ENCODE data around the gene ZNF747. TPM values are rescaled to one million over a fixed set of nuclear protein-coding genes. Genes with fewer than 3 reads are reported as not detected.
"Not testable (repeated sequence)": the region's sequence is repeated elsewhere in the genome, so short reads cannot be mapped to it uniquely, and the experiment has no call there.

ZNF747 gene
- total RNA-seq, 1 experiment from 2014 or later, result 10.9 TPM

DNA sequence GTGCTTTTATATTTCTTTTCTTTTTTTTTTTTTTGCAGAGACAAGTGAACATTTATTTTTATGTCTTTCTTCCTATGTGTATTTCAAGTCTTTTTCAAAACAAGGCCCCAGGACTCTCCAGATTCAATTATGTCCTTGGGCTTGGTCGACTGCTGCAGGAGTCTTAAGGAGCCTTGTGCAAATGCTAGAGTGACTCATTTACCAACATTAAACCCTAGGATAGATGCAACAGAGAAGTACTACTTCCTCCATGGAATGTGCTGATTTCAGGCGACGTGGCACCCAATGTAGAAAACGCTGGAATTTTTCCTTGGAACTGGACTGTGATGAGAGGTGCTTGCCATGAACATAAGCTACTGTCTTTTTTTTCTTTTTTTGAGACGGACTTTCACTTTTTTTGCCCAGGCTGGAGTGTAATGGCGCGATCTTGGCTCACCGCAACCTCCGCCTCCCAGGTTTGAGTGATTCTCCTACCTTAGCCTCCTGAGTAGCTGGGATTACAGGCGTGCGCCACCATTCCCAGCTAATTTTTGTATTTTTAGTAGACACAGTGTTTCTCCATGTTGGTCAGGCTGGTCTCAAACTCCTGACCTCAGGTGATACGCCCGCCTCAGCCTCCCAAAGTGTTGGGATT lies 1.9 kb upstream of the ZNF747 start:
- BruUV-seq (replicated peaks); intact Hi-C loops (cut with micrococcal nuclease; ENCODE audit: unreplicated experiment); DNase-seq (ENCODE audit: low read depth, low spot score); in situ Hi-C loops (cut with HindIII; ENCODE audit: low pct_unique_long_range_greater_than_20kb, low sequenced_read_pairs); H3K27me3 ChIP-seq (ENCODE audit: control insufficient read depth, insufficient read depth, low read length); H3K4me3 ChIP-seq (ENCODE audit: low read depth in 2 of 2, low read length in 2 of 2); ATAC-seq; H3K36me3 ChIP-seq (ENCODE audit: control insufficient read depth, insufficient read depth, low read length); H3K9me3 ChIP-seq (ENCODE audit: control insufficient read depth, insufficient read depth, low read depth, low read length): not testable (repeated sequence)
- ChIA-PET CTCF (interaction anchor here (0.7 to 1.6 kb wide), 3 partner anchors 25 to 114 kb away, joined by 3 to 5 read pairs (median 3); partner anchors contain the start of genes DCTPP1 and PRR14), POLR2A (interaction anchor here (0.6 kb wide), 1 partner anchor 159 kb away, joined by 8 read pairs; no protein-coding TSS in a partner anchor)
- Histone ChIP-seq H3K27ac (ENCODE audit: low read length) (peak overlapping the region; percentile 99; the same call in 1 of the 2 replicates), H3K4me1 (ENCODE audit: control insufficient read depth, insufficient read depth, low read length) (peaks cover 19% of the 10 kb centered on the region)

DNA sequence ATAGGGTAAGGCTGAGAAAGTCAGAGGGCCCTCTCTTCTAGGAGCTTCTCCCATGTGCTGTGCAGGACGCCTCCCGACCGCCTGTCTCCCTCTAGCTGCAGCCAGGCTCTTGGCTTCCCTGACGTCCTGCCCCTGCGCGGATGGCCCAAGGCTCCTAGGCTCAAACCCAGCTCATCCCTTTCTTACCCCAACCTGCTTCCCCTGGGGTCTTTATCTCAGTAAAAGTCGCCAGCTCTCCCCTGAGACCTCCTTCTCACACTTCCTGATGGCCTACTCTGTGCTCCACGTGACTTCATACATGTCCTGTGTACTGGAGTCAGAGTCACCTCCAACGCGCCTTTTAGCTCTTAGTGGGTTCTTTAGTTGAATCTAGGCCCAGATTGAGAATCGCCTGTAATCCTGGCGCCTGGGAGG lies 1.1 kb upstream of the ZNF747 start:
- POLR2A ChIA-PET, result interaction anchor here (0.5 to 0.6 kb wide), 3 partner anchors 101 to 160 kb away, joined by 3 to 8 read pairs (median 5); partner anchors contain the start of gene DCTPP1
- DNase-seq (ENCODE audit: low read depth, low spot score) (no peak), ATAC-seq (peak; percentile 64)
- no peak for TF ChIP-seq SIN3A (IDR thresholded peaks at IDR 0.05; ENCODE audit: borderline replicate concordance, insufficient read depth, low read depth, low read length)
- TF ChIP-seq TCF7L2 (IDR thresholded peaks at IDR 0.05; ENCODE audit: low read depth, low read length), result no peak
- TF ChIP-seq, protein P1, sequence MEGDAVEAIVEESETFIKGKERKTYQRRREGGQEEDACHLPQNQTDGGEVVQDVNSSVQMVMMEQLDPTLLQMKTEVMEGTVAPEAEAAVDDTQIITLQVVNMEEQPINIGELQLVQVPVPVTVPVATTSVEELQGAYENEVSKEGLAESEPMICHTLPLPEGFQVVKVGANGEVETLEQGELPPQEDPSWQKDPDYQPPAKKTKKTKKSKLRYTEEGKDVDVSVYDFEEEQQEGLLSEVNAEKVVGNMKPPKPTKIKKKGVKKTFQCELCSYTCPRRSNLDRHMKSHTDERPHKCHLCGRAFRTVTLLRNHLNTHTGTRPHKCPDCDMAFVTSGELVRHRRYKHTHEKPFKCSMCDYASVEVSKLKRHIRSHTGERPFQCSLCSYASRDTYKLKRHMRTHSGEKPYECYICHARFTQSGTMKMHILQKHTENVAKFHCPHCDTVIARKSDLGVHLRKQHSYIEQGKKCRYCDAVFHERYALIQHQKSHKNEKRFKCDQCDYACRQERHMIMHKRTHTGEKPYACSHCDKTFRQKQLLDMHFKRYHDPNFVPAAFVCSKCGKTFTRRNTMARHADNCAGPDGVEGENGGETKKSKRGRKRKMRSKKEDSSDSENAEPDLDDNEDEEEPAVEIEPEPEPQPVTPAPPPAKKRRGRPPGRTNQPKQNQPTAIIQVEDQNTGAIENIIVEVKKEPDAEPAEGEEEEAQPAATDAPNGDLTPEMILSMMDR (IDR thresholded peaks at IDR 0.05), result peak; percentile 66
- no peak for TF ChIP-seq POLR2AphosphoS5 (IDR thresholded peaks at IDR 0.05; ENCODE audit: low read depth, low read length)
- TF ChIP-seq, protein P2, sequence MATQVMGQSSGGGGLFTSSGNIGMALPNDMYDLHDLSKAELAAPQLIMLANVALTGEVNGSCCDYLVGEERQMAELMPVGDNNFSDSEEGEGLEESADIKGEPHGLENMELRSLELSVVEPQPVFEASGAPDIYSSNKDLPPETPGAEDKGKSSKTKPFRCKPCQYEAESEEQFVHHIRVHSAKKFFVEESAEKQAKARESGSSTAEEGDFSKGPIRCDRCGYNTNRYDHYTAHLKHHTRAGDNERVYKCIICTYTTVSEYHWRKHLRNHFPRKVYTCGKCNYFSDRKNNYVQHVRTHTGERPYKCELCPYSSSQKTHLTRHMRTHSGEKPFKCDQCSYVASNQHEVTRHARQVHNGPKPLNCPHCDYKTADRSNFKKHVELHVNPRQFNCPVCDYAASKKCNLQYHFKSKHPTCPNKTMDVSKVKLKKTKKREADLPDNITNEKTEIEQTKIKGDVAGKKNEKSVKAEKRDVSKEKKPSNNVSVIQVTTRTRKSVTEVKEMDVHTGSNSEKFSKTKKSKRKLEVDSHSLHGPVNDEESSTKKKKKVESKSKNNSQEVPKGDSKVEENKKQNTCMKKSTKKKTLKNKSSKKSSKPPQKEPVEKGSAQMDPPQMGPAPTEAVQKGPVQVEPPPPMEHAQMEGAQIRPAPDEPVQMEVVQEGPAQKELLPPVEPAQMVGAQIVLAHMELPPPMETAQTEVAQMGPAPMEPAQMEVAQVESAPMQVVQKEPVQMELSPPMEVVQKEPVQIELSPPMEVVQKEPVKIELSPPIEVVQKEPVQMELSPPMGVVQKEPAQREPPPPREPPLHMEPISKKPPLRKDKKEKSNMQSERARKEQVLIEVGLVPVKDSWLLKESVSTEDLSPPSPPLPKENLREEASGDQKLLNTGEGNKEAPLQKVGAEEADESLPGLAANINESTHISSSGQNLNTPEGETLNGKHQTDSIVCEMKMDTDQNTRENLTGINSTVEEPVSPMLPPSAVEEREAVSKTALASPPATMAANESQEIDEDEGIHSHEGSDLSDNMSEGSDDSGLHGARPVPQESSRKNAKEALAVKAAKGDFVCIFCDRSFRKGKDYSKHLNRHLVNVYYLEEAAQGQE (IDR thresholded peaks at IDR 0.05; ENCODE audit: insufficient read depth in 1 of 2, low read depth in 2 of 2, low read length in 1 of 2), result no peak
- peak overlapping the region; percentile 58 to 67 for H3K4me3 ChIP-seq (ENCODE audit: low read depth in 2 of 2, low read length in 2 of 2)
- CTCF ChIA-PET, result interaction anchor here (0.5 to 1.6 kb wide), 6 partner anchors 25 to 200 kb away, joined by 3 to 9 read pairs (median 3); partner anchors contain the start of genes DCTPP1 and PRR14
- no peaks in the 10 kb centered on the region for H3K9me3 ChIP-seq (ENCODE audit: control insufficient read depth, insufficient read depth, low read depth, low read length)
- in situ Hi-C loops (cut with HindIII; ENCODE audit: low pct_unique_long_range_greater_than_20kb, low sequenced_read_pairs), result no loop called here
- intact Hi-C loops (cut with micrococcal nuclease; ENCODE audit: unreplicated experiment), result no loop called here
- no peaks in the 10 kb centered on the region for H3K27me3 ChIP-seq (ENCODE audit: control insufficient read depth, insufficient read depth, low read length)
- no TSS peak for BruUV-seq (replicated peaks)
- H3K27ac ChIP-seq (ENCODE audit: low read length), result peak overlapping the region; percentile 99
- peaks cover 15% of the 10 kb centered on the region for H3K4me1 ChIP-seq (ENCODE audit: control insufficient read depth, insufficient read depth, low read length)
- no peaks in the 10 kb centered on the region for H3K36me3 ChIP-seq (ENCODE audit: control insufficient read depth, insufficient read depth, low read length)
